ENCODE data around the gene GALT. TPM values are rescaled to one million over a fixed set of nuclear protein-coding genes. Genes with fewer than 3 reads are reported as not detected.

The GALT gene
- total and polyA plus RNA-seq, 2 experiments from 2014 or later = 31.5 to 35.1 TPM

GRCh38 chr9:34630402-34631154 is 15.9 kb upstream of the GALT start:
- Histone ChIP-seq H3K4me2 (no peak overlapping the region), H3K9me2 (ENCODE audit: insufficient read depth) (no peaks in the 10 kb centered on the region), H3K4me1 (ENCODE audit: insufficient read depth) (peaks cover 5% of the 10 kb centered on the region; the same call in 1 of the 2 replicates), H3K27ac (ENCODE audit: low read depth) (no peak overlapping the region), H3K4me3 (no peak overlapping the region), H3K27me3 (ENCODE audit: insufficient read depth) (peaks cover 75% of the 10 kb centered on the region), H3K79me2 (replicated peaks; ENCODE audit: insufficient read depth) (no peaks in the 10 kb centered on the region), H4K20me1 (replicated peaks; ENCODE audit: insufficient read depth) (no peaks in the 10 kb centered on the region; the same call in none of the 2 replicates), H3F3A (replicated peaks; ENCODE audit: low read depth) (0 out of 2 replicates have a peak, but pooled peaks cover 3% of the 10 kb centered on the region), H2AFZ (no peak overlapping the region), H3K36me3 (ENCODE audit: insufficient read depth) (no peaks in the 10 kb centered on the region)
- H3K36me3 Mint-ChIP-seq (ENCODE audit: low read depth) = peaks cover 20% of the 10 kb centered on the region
- peaks cover 27% of the 10 kb centered on the region for H3K4me1 Mint-ChIP-seq
- DNase-seq (ENCODE audit: low spot score) (no peak), ATAC-seq (no peak)
- H3K9me3 Mint-ChIP-seq = peaks cover 4% of the 10 kb centered on the region; the same call in 1 of the 3 replicates
- no peak overlapping the region; the same call in 2 of the 3 replicates for H3K4me3 Mint-ChIP-seq
- H3K27ac Mint-ChIP-seq = no peak overlapping the region
- H3K27me3 Mint-ChIP-seq (ENCODE audit: insufficient read depth, low read depth, poor library complexity) = peaks cover 63% of the 10 kb centered on the region
- TF ChIP-seq ZNF462 (CRISPR knock-in tag; IDR thresholded peaks at IDR 0.05) = no peak
- no peak for TF ChIP-seq ZNF331 (CRISPR knock-in tag; IDR thresholded peaks at IDR 0.05; ENCODE audit: low read depth)
- no peak for TF ChIP-seq REST (IDR thresholded peaks at IDR 0.05; ENCODE audit: unreplicated experiment)
- TF ChIP-seq NANOG (IDR thresholded peaks at IDR 0.05; ENCODE audit: borderline replicate concordance) = no peak
- no peak for TF ChIP-seq POLR2AphosphoS5 (IDR thresholded peaks at IDR 0.05; ENCODE audit: low read depth)
- no peak for TF ChIP-seq CREB1 (CRISPR knock-in tag; IDR thresholded peaks at IDR 0.05; ENCODE audit: low read depth)
- TF ChIP-seq JUNB (IDR thresholded peaks at IDR 0.05; ENCODE audit: unreplicated experiment) = no peak
- TF ChIP-seq STAT1 (IDR thresholded peaks at IDR 0.05; ENCODE audit: unreplicated experiment) = no peak
- no peak for TF ChIP-seq EZH2phosphoT487 (IDR thresholded peaks at IDR 0.05; ENCODE audit: unreplicated experiment)
- no peak for TF ChIP-seq CTCF (conservative IDR thresholded peaks at IDR 0.05; ENCODE audit: low read depth in 2 of 2)
- no peak for TF ChIP-seq ZNF114 (CRISPR knock-in tag; IDR thresholded peaks at IDR 0.05)
- no peak for TF ChIP-seq EZH2 (IDR thresholded peaks at IDR 0.05; ENCODE audit: low read depth, unreplicated experiment)
- TF ChIP-seq ETS1 (IDR thresholded peaks at IDR 0.05) = no peak
